Measurements from ENCODE around the gene PISD.
"Not testable (repeated sequence)": the region's sequence is repeated elsewhere in the genome, so short reads cannot be mapped to it uniquely, and the experiment has no call there.

Gene PISD

DNA sequence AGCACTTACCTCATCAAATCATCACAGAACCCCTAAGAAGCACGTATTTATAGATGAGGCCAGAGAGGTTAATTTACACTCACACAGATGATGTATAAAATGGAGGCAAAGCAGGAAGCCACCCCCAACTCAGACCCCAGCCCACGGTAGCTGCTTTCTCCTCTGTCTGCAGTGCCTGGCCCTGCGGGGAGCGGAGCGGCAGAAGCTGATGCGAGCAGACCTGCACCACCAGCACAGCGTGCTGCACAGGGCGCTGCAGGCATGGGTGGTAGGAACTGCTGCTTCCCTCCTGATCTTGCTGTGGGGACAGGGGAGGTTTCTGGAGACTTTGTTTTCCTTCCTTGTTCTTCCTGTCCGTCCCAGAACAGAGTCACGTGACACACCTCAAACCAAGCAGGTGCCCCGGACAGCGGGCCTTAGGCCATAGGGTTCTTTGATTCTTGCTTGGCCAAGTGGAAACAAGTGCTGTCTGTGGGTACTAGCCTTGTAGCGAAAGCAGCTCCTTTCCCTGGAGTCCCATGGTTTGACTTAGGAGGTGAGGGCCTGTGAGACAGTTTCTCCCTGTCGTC is 57.8 kb downstream of the PISD start:
- POLR2A ChIA-PET (ENCODE audit: low non-redundant PET) = no interaction called here
- CTCF ChIA-PET = no interaction called here
- no peak for TF ChIP-seq CTCF (conservative IDR thresholded peaks at IDR 0.05; ENCODE audit: low read depth)
- DNase-seq (ENCODE audit: low spot score) = no peak
- no peak overlapping the region for H3K27ac ChIP-seq

DNA sequence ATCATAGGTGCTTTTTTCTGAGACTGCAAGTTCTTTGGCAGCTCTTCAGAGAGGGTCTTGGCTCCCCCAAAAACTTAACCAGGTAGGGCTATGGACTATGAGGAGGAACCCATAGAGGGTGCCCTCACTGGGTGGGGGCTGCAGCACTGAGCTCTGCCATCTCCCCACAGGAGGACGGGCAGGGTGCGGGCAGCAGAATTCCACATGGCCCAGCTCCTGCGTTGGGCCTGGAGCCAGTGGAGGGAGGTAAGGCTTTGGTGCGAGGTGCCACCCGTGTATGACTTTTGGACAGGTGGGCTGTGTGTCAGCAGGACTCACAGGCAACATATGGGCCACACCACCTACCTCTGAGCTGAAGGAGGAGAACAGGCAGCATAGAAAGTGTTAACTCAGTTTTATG is 58.4 kb downstream of the PISD start:
- TF ChIP-seq CTCF (conservative IDR thresholded peaks at IDR 0.05; ENCODE audit: low read depth) = no peak
- POLR2A ChIA-PET (ENCODE audit: low non-redundant PET) = no interaction called here
- DNase-seq (ENCODE audit: low spot score) = no peak
- CTCF ChIA-PET = no interaction called here
- H3K27ac ChIP-seq = no peak overlapping the region

DNA sequence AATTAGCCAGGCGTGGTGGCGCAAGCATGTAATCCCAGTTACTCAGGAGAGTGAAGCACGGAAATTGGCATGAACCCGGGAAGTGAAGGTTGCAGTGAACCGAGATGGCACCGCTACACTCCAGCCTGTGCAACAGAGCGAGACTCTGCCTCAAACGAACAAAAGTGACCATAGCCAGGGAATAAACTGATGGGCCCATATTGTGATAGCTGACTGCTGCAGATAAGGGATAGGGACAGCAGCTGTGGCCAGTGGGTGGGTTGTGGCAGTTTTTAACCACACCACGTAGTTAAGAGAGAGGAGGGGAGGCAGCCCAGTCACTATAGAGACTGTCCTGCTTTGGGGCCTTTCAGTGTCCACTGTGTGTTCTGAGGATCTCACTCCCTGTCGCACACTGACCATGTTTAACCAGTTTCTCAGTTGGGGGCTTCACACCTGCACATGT is 58.9 kb downstream of the PISD start:
- no peak for TF ChIP-seq CTCF (conservative IDR thresholded peaks at IDR 0.05; ENCODE audit: low read depth)
- DNase-seq (ENCODE audit: low spot score) = no peak
- ChIA-PET POLR2A (ENCODE audit: low non-redundant PET) (no interaction called here), CTCF (no interaction called here)
- H3K27ac ChIP-seq = peak overlapping the region; percentile 44

DNA sequence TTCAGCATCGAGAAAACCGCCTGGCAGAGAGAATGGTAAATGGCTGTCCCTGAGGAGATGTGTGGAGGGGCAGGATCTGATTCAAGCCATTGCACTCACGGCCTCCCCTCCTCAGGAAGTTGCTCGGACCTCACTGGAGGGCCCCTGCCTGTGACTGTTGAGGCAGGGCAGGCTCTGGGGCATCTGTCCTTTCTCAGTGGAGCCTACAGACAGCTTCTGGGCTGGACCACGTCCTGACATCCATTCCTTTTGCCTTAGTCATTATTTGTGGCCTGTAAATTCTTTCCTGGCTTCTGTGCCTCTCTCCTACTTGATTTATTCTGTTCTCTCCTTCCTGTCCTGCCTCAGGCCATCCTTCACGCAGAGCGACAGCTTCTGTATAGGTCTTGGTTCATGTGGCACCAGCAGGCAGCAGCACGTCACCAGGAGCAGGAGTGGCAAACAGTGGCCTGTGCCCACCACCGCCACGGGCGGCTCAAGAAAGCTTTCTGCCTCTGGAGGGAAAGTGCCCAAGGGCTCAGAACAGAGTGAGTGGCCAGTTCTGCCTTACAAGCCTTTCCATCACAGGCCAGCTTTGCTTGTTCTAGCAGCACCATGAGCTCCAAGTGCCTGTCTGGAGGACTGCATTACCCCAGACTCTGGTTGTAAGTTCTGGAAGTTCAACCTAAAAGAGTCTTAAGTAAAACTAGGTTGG is 59.6 kb downstream of the PISD start:
- ChIA-PET CTCF (interaction anchor here (0.5 kb wide), 1 partner anchor 368 kb away, joined by 3 read pairs; no protein-coding TSS in a partner anchor), POLR2A (ENCODE audit: low non-redundant PET) (no interaction called here)
- H3K27ac ChIP-seq = peak overlapping the region; percentile 44
- no peak for TF ChIP-seq CTCF (conservative IDR thresholded peaks at IDR 0.05; ENCODE audit: low read depth)
- DNase-seq (ENCODE audit: low spot score) = no peak

GRCh38 chr22:31595271-31595670 is 66.7 kb downstream of the PISD start:
- DNase-seq (ENCODE audit: low spot score) = no peak
- H3K27ac ChIP-seq = no peak overlapping the region
- ChIA-PET POLR2A (ENCODE audit: low non-redundant PET) (no interaction called here), CTCF (no interaction called here)
- TF ChIP-seq CTCF (conservative IDR thresholded peaks at IDR 0.05; ENCODE audit: low read depth) = no peak

DNA sequence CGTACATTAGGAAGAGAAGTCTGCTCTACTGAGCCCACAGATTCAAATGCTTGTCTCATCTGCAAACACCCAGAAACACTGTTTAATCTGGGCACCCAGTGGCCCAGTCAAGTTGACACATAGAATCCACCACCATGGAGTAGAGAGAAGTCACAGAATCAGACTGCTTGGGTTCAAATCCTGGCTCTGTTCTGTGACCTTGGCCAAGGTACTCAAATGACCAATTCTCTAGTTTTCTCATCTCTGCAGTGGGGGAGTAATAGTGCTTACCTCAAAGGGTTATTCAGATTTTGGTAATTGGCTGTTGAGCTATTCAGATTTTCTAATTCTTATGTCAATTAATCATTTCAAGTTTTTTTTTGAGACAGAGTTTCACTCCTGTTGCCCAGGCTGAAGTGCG is 71.9 kb downstream of the PISD start:
- POLR2A ChIA-PET (ENCODE audit: low non-redundant PET); DNase-seq (ENCODE audit: low spot score); H3K27ac ChIP-seq; CTCF ChIA-PET: not testable (repeated sequence)

DNA sequence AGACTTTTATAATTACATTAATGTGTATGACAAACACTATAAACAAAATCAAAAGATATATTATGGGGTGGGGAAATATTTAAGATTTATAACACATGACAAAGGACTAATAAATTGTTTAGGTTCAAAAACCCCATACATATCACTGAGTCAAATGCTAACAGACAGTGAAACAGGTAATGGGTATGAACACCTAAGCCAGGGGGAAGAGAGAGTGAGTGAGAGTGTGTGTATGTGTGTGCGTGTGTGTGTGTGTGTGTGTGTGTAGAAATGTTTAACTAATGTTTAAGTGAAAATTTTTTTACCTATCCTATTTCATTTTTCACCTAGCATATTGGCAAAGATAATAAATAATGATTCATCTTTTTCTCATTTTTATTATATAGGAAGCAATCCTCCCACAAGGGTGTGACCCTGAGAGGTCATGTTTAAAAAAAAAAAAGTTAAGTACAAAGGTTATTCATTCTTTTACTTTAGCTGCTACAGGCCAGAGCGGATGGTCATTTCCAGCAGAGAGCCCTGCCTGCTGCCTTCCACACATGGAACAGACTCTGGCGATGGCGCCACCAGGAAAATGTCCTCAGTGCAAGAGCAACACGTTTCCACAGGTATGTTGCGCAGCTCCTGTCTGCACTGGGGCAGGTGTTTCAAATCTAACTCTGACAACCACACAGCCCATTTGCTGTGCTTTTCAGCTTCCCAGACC is 72.9 kb downstream of the PISD start:
- H3K27ac ChIP-seq = no peak overlapping the region
- DNase-seq (ENCODE audit: low spot score) = no peak
- CTCF ChIA-PET = no interaction called here
- no peak for TF ChIP-seq CTCF (conservative IDR thresholded peaks at IDR 0.05; ENCODE audit: low read depth)
- POLR2A ChIA-PET (ENCODE audit: low non-redundant PET) = no interaction called here
